ENCODE measurements around the gene NFIL3.

DNA sequence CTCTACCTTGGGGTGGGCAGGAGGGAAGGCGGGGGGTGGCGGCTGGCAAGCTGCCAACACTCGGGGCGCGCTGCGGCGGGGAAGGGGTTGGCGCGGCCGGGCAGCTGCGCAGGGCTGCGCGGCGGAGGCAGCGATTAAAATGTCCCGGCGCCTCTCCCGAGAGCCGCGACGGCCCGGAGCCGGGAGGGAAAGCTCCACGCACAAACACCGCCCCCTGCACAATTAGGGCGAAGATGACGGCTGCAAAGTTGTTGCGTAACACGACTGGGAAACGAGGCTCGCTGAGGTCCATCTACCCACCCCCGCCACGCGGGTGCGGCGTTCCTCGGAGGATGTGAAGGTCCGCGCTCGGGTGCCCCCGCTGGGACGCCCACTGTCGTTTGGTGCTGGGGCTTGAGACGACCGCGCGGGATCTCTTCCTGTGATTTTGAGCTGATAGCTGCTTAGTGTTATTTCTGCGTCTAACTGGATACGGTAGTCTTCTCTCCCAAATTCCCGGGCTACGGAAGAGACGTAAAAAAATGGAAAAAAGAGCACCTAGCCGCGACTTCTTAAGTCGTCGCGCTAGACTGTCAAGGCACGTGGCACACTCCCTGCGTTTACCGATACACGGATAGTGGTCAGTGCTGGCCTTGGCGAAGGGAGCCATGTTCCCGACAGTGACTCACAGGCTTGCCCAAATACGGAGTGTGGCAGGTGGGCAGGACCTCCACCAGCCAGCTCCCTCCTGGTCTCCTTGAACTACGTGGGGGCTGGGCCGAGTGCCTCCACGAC is 958 bp upstream of the NFIL3 start:
- TF ChIP-seq, protein P1, sequence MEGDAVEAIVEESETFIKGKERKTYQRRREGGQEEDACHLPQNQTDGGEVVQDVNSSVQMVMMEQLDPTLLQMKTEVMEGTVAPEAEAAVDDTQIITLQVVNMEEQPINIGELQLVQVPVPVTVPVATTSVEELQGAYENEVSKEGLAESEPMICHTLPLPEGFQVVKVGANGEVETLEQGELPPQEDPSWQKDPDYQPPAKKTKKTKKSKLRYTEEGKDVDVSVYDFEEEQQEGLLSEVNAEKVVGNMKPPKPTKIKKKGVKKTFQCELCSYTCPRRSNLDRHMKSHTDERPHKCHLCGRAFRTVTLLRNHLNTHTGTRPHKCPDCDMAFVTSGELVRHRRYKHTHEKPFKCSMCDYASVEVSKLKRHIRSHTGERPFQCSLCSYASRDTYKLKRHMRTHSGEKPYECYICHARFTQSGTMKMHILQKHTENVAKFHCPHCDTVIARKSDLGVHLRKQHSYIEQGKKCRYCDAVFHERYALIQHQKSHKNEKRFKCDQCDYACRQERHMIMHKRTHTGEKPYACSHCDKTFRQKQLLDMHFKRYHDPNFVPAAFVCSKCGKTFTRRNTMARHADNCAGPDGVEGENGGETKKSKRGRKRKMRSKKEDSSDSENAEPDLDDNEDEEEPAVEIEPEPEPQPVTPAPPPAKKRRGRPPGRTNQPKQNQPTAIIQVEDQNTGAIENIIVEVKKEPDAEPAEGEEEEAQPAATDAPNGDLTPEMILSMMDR (IDR thresholded peaks at IDR 0.05): peak in 4 of 6 experiments; percentile 5 to 25 (median 12)
- TF ChIP-seq POLR2A (IDR thresholded peaks at IDR 0.05): peak in 1 of 2 donors; percentile 26
